IMR-90 (cell line): ENCODE results near the gene FBXL16. TPM values are rescaled to one million over a fixed set of nuclear protein-coding genes. Genes with fewer than 3 reads are reported as not detected.

Source experiments
- ATAC-seq: fragments of 200-7000 bp; cut with Tn5 transposase; 2 replicates; pipeline ENCODE4 v1.9.1; 2020; ENCODE audit warnings: low read depth, mild to moderate bottlenecking, moderate library complexity
- BruUV-seq: library from RNA; stranded (reverse); fragments of 400-500 nt; replicated peaks from 2 replicates; lab custom pipeline; 2021; lab: Mats Ljungman, UMichigan
- CTCF ChIA-PET: fragments of 300-600 bp; formaldehyde crosslinking; extraction: SDS; loops from one replicate; lab custom pipeline; 2021; ENCODE audit warnings: antibody characterized with exemption; lab: Yijun Ruan, JAX
- POLR2A ChIA-PET: fragments of 300-600 bp; sonication (Branson Sonifier 250); formaldehyde crosslinking; loops from one replicate; lab custom pipeline; 2022; ENCODE audit warnings: antibody characterized with exemption; ENCODE audit not compliant: unreplicated experiment; lab: Charles Lee
- DNase-seq: peaks from one replicate; pipeline ENCODE4 v3.0.0; 2013
- H2AFZ ChIP-seq: replicated peaks from 2 replicates; pipeline ENCODE3; 2013; ENCODE audit warnings: low read length, mild to moderate bottlenecking; ENCODE audit not compliant: poor library complexity
- H2AK5ac ChIP-seq: 2 replicates; pipeline ENCODE4 v1.6.1; 2013; ENCODE audit warnings: low read depth, low read length, inconsistent platforms
- H2AK9ac ChIP-seq: replicated peaks from 2 replicates; pipeline ENCODE3; 2013; ENCODE audit warnings: mild to moderate bottlenecking, low read depth, low read length, moderate library complexity; ENCODE audit not compliant: poor library complexity
- H2BK120ac ChIP-seq: 2 replicates; pipeline ENCODE4 v1.6.1; 2013; ENCODE audit warnings: low read depth, low read length, inconsistent platforms
- H2BK15ac ChIP-seq: 3 replicates; pipeline ENCODE4 v1.6.1; 2013; ENCODE audit warnings: low read depth, low read length, inconsistent platforms
- H2BK20ac ChIP-seq: 2 replicates; pipeline ENCODE4 v1.6.1; 2013; ENCODE audit warnings: low read depth, mild to moderate bottlenecking, inconsistent platforms, low read length, moderate library complexity
- H2BK5ac ChIP-seq: 2 replicates; pipeline ENCODE4 v1.6.1; 2013; ENCODE audit warnings: mild to moderate bottlenecking, low read depth, low read length, inconsistent platforms; ENCODE audit not compliant: poor library complexity, severe bottlenecking
- H3K14ac ChIP-seq: replicated peaks from 2 replicates; pipeline ENCODE4 v1.6.1; 2013; ENCODE audit warnings: low read depth, low read length, inconsistent platforms
- H3K18ac ChIP-seq: 2 replicates; pipeline ENCODE4 v1.6.1; 2013; ENCODE audit warnings: low read depth, low read length, control low read depth
- H3K23ac ChIP-seq: 2 replicates; pipeline ENCODE4 v1.6.1; 2013; ENCODE audit warnings: low read depth, low read length, inconsistent platforms
- H3K27ac ChIP-seq: 2 replicates; pipeline ENCODE4 v1.5.1; 2013; ENCODE audit warnings: mild to moderate bottlenecking, control low read depth, low read length; ENCODE audit not compliant: insufficient read depth
- H3K27me3 ChIP-seq: 2 replicates; pipeline ENCODE4 v1.6.1; 2013; ENCODE audit warnings: low read length; ENCODE audit not compliant: control insufficient read depth, insufficient read depth
- H3K36me3 ChIP-seq: 2 replicates; pipeline ENCODE4 v1.6.1; 2013; ENCODE audit warnings: low read length, mixed read lengths; ENCODE audit not compliant: control insufficient read depth, insufficient read depth
- H3K4ac ChIP-seq: 2 replicates; pipeline ENCODE4 v1.6.1; 2013; ENCODE audit warnings: low read depth, low read length, inconsistent platforms
- H3K4me1 ChIP-seq: 2 replicates; pipeline ENCODE4 v1.6.1; 2013; ENCODE audit warnings: low read length, mixed read lengths; ENCODE audit not compliant: control insufficient read depth, insufficient read depth
- H3K4me2 ChIP-seq: 2 replicates; pipeline ENCODE4 v1.6.1; 2013; ENCODE audit warnings: low read depth, mild to moderate bottlenecking, control low read depth, low read length, moderate library complexity
- H3K4me3 ChIP-seq: 2 replicates; pipeline ENCODE4 v1.5.1; 2013; ENCODE audit warnings: low read depth, mild to moderate bottlenecking, control low read depth, low read length, moderate library complexity; ENCODE audit not compliant: insufficient read depth
- H3K56ac ChIP-seq: 2 replicates; pipeline ENCODE4 v1.6.1; 2013; ENCODE audit warnings: low read length, inconsistent platforms; ENCODE audit not compliant: insufficient read depth; ENCODE audit errors: extremely low read depth
- H3K79me1 ChIP-seq, 2 experiments: 2 replicates each; pipeline ENCODE4 v1.6.1; 2013; ENCODE audit warnings: low read length in 2 of 2, inconsistent platforms in 1 of 2, low read depth in 1 of 2
- H3K9ac ChIP-seq: 2 replicates; pipeline ENCODE4 v1.6.1; 2013; ENCODE audit warnings: low read depth, low read length, control low read depth
- H3K9me1 ChIP-seq: 2 replicates; pipeline ENCODE4 v1.6.1; 2013; ENCODE audit warnings: low read length, inconsistent platforms; ENCODE audit not compliant: insufficient read depth
- H3K9me3 ChIP-seq: 2 replicates; pipeline ENCODE4 v1.6.1; 2013; ENCODE audit warnings: low read length; ENCODE audit not compliant: control insufficient read depth, insufficient read depth
- H4K20me1 ChIP-seq: 2 replicates; pipeline ENCODE4 v1.6.1; 2013; ENCODE audit warnings: low read length, inconsistent platforms; ENCODE audit not compliant: insufficient read depth
- H4K5ac ChIP-seq: 2 replicates; pipeline ENCODE4 v1.6.1; 2013; ENCODE audit warnings: mild to moderate bottlenecking, low read depth, low read length, control low read depth
- H4K8ac ChIP-seq, 2 experiments: 2 replicates each; pipeline ENCODE4 v1.6.1; 2013; ENCODE audit warnings: low read depth in 2 of 2, low read length in 2 of 2, control low read depth in 1 of 2, inconsistent platforms in 1 of 2
- H4K91ac ChIP-seq: 2 replicates; pipeline ENCODE4 v1.6.1; 2013; ENCODE audit warnings: low read depth, low read length, inconsistent platforms; ENCODE audit not compliant: insufficient read depth
- BHLHE40 ChIP-seq: fragments of 150-350 bp; IDR thresholded peaks from 2 replicates; pipeline ENCODE4 v1.6.1; 2016; ENCODE audit warnings: mild to moderate bottlenecking, low read depth, low read length
- RAD21 ChIP-seq: IDR thresholded peaks from 2 replicates; pipeline ENCODE4 v1.6.1; 2012; ENCODE audit warnings: low read length, improper control_type of control experiment
- WGBS, 2 experiments: methylation state at CpG; one replicate each; pipeline versions ENCODE4 v1.1.5 to v1.1.7; 2013; ENCODE audit warnings: missing lambda C conversion rate in 2 of 2; ENCODE audit not compliant: insufficient read length in 1 of 2; ENCODE audit errors: extremely low coverage in 2 of 2; 5-methylcytosine and 5-hydroxymethylcytosine counted together
- dilution Hi-C: fragments of 300-500 bp; cut with HindIII; formaldehyde crosslinking; loops from one replicate; pipeline ENCODE4 v1.14.3; 2018; ENCODE audit warnings: low sequenced_read_pairs; ENCODE audit not compliant: unreplicated experiment
- in situ Hi-C: fragments of 300-500 bp; cut with MboI; formaldehyde crosslinking; loops from 3 replicates; pipeline ENCODE4 v1.14.3; 2019; ENCODE audit warnings: low sequenced_read_pairs, inconsistent platforms, mixed read lengths
- intact Hi-C: fragments of 100-400 bp; cut with micrococcal nuclease; formaldehyde crosslinking; loops from 2 replicates; pipeline ENCODE4 v1.10.0; 2022
- polyA plus RNA-seq, 3 experiments: library from polyadenylated mRNA; depleted of rRNA; stranded (reverse); fragments of >200 nt; gene quantifications; 2 replicates each; pipeline ENCODE4 v1.2.3, GENCODE V29; 2012; ENCODE audit warnings: low replicate concordance in 1 of 3
- total RNA-seq: library from RNA; depleted of rRNA; stranded (reverse); fragments of >200 nt; gene quantifications from 2 replicates; pipeline ENCODE4 v1.2.3, GENCODE V29; 2012

The FBXL16 gene
- total and polyA plus RNA-seq, 2 of the 4 experiments (the other 2 are of a cell fraction): 0.18 to 2.2 TPM

GRCh38 chr16:681746-682427, 23.7 kb downstream of the FBXL16 start:
- intact Hi-C loops: no loop called here
- H2BK15ac ChIP-seq: no peak overlapping the region
- H2BK5ac ChIP-seq: no peak overlapping the region
- H3K9ac ChIP-seq: no peak overlapping the region
- no peak overlapping the region for H3K56ac ChIP-seq
- no peak overlapping the region for H3K14ac ChIP-seq
- H3K27me3 ChIP-seq: no peaks in the 10 kb centered on the region
- in situ Hi-C loops: no loop called here
- peaks cover 36% of the 10 kb centered on the region for H3K36me3 ChIP-seq
- H3K4me2 ChIP-seq: peak overlapping the region; percentile 98; the same call in 1 of the 2 replicates
- H3K9me1 ChIP-seq: peaks cover 15% of the 10 kb centered on the region
- no CpG with 5 or more reads among the region's 28 CpGs for WGBS, 2 experiments
- peak overlapping the region; percentile 72 for H2AK9ac ChIP-seq
- H3K4ac ChIP-seq: no peak overlapping the region
- H3K4me3 ChIP-seq: peak overlapping the region; percentile 96; the same call in 1 of the 2 replicates
- ChIA-PET CTCF (no interaction called here), POLR2A (no interaction called here)
- no peak overlapping the region for H4K91ac ChIP-seq
- peaks cover 34% of the 10 kb centered on the region for H4K20me1 ChIP-seq
- H2BK20ac ChIP-seq: no peak overlapping the region
- no peaks in the 10 kb centered on the region for H3K9me3 ChIP-seq
- no peak overlapping the region; the same call in 1 of the 2 replicates for H3K27ac ChIP-seq
- peaks cover 20% of the 10 kb centered on the region for H3K4me1 ChIP-seq
- dilution Hi-C loops: no loop called here
- H2AFZ ChIP-seq: peak overlapping the region; percentile 43
- H3K18ac ChIP-seq: no peak overlapping the region
- H2BK120ac ChIP-seq: no peak overlapping the region
- DNase-seq (no peak), ATAC-seq (no peak)
- 0 out of 2 replicates have a peak, but pooled peaks have one; percentile 5 for TF ChIP-seq BHLHE40
- TF ChIP-seq RAD21: no peak
- H3K79me1 ChIP-seq: peaks cover 9 to 43% of the 10 kb centered on the region in 2 experiments; a peak in 3 of 4 replicates
- H2AK5ac ChIP-seq: peak overlapping the region; percentile 13; the same call in 1 of the 2 replicates
- no peak overlapping the region for H4K8ac ChIP-seq
- H4K5ac ChIP-seq: no peak overlapping the region
- H3K23ac ChIP-seq: no peak overlapping the region
- TSS peak; percentile 91 for BruUV-seq
